Activated CD4-positive, alpha-beta T cell treated with anti-CD3 and anti-CD28 coated beads, Interleukin-2, amount 10 ng/mL, durations not matched to agents 24 days and 14 days (primary cell): ENCODE measurements around the gene PAQR3. TPM values are rescaled to one million over a fixed set of nuclear protein-coding genes. Genes with fewer than 3 reads are reported as not detected.

ENCODE experiments used
- DNase-seq: peaks from one replicate; pipeline ENCODE4 v3.0.0; 2022
- H3K27ac Mint-ChIP-seq: one replicate; pipeline ENCODE4 v1.8.0; 2022; ENCODE audit warnings: mild to moderate bottlenecking, mixed read lengths
- H3K27me3 Mint-ChIP-seq: one replicate; pipeline ENCODE4 v1.8.0; 2022; ENCODE audit warnings: mixed read lengths
- H3K36me3 Mint-ChIP-seq: one replicate; pipeline ENCODE4 v1.8.0; 2022; ENCODE audit warnings: low read depth, mild to moderate bottlenecking, mixed read lengths
- H3K4me1 Mint-ChIP-seq: one replicate; pipeline ENCODE4 v1.8.0; 2021; ENCODE audit warnings: mixed read lengths
- H3K4me3 Mint-ChIP-seq: one replicate; pipeline ENCODE4 v1.8.0; 2022; ENCODE audit warnings: mild to moderate bottlenecking, moderate library complexity, mixed read lengths
- H3K9me3 Mint-ChIP-seq: one replicate; pipeline ENCODE4 v1.8.0; 2021; ENCODE audit warnings: mixed read lengths
- intact Hi-C: fragments of 100-400 bp; cut with micrococcal nuclease; formaldehyde crosslinking; loops from one replicate; pipeline ENCODE4 v1.15.1; 2023
- total RNA-seq: library from RNA; stranded (reverse); gene quantifications from 2 replicates; pipeline ENCODE4 v1.2.3, GENCODE V29; 2022

Gene PAQR3, protein sequence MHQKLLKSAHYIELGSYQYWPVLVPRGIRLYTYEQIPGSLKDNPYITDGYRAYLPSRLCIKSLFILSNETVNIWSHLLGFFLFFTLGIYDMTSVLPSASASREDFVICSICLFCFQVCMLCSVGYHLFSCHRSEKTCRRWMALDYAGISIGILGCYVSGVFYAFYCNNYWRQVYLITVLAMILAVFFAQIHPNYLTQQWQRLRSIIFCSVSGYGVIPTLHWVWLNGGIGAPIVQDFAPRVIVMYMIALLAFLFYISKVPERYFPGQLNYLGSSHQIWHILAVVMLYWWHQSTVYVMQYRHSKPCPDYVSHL
- total RNA-seq: 14.1 and 14.9 TPM in 2 replicates

DNA sequence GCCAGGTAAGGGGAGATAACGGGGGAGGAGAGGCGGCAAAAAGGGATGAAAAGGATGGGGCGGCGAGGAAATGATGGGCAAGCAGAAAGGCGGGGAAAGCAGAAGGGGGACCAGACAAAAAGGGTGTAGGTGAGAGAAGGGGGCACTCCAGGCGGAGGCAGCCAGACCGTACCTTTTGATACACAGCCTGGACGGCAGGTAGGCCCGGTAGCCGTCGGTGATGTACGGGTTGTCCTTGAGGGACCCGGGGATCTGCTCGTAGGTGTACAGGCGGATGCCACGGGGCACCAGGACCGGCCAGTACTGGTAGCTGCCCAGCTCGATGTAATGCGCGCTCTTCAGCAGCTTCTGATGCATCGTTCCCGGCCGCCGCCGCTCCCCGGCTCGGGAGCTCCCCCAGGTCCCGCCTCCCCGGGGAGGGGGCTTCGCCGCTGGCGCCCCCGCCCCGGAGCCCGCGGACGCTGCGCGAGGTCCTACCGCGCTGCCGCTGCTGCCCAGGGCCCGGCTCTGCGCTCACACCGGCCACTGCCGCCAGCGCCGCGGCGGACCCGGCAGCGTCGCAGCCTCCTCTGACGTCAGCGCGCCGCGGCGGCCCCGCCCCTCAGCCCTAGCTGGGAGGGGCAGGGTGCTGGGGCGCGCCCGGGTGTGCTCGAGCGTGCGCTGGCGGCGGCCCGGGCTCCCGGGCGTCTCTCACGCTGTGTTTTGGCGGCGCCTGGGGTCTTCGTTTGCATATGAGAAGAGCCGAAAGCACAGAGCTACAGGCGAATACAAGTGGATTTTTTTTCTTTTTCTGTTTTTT lies at the start of gene PAQR3:
Gene PAQR3 (minus strand): TSS at position 571 of the 799 bp plus-strand sequence. CDS start 214 bp downstream, at position 357.
- Mint-ChIP-seq H3K27me3 (peaks cover 16% of the 10 kb centered on the region), H3K4me3 (peak within 1 kb of the TSS; percentile 94), H3K4me1 (peaks cover 37% of the 10 kb centered on the region), H3K36me3 (peaks cover 13% of the 10 kb centered on the region), H3K27ac (peak within 1 kb of the TSS; percentile 85), H3K9me3 (no peaks in the 10 kb centered on the region)
- DNase-seq: peak; percentile 96
- intact Hi-C loops: loop anchor here (2.0 to 5.0 kb wide), 7 partner anchors 16 to 1243 kb away; partner anchors contain the start of gene BMP2K

DNA sequence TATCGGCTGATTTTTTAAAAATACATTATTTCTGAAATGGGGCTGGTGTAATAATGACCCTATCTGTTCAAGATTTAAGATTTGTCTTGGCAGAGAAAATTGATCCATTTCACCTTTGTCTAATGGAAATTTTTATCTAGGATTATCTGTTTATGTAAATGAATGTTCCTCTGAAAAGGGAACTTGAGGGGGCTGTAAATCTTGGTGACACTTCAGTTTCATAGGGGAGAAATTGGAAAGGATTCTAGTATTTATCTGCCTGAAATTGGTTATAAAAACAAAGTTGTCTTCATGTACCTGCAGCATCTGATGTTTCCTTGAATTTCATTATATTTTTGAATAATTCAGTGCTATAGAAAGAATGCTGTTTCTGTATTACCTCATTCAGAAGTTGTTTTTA lies 48.4 kb upstream of the PAQR3 start:
- no peak overlapping the region for H3K27ac Mint-ChIP-seq
- intact Hi-C loops: no loop called here
- no peaks in the 10 kb centered on the region for H3K9me3 Mint-ChIP-seq
- H3K27me3 Mint-ChIP-seq: peaks cover 9% of the 10 kb centered on the region
- no peak overlapping the region for H3K4me3 Mint-ChIP-seq
- no peaks in the 10 kb centered on the region for H3K4me1 Mint-ChIP-seq
- DNase-seq: no peak
- H3K36me3 Mint-ChIP-seq: no peaks in the 10 kb centered on the region

DNA sequence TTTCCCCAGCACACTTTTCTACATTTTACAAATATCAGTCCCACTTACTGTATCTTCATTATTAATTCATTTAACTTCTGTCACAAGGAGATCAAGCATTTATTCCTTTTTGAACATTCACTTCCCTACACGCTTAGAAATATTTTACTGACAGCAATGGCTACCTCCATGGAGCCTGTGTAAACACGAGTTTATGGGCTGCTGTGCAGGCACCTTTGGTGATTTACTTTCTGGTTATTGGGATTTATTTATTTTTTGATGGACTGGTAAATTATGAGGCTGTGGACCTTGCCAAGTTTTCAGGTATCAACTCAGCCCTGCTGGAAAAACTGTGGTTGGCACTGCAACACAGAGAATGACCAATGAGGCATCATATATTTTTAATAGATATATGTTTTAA lies 45.4 kb upstream of the PAQR3 start:
- Mint-ChIP-seq H3K27me3 (peaks cover 10% of the 10 kb centered on the region), H3K4me1 (no peaks in the 10 kb centered on the region), H3K27ac (no peak overlapping the region), H3K9me3 (no peaks in the 10 kb centered on the region), H3K4me3 (no peak overlapping the region), H3K36me3 (no peaks in the 10 kb centered on the region)
- intact Hi-C loops: no loop called here
- DNase-seq: no peak

DNA sequence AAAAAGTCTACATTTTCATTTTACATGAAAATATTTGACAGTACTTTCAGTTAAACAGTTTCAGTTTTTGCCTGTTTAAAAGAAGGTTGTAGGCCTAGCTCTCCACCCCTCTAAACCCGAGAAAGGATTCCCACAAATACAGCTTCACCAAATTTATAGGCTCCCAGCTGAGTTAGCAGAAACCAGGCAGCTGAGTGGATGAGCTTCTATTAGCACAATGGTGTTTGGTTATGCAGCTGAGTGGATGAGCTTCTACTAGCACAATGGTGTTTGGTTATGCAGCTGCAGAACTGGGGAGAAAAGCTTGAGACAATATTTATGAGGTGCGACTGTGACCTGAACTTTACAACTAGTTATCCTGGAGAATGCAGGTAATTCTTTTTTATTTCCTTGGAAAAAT lies 36.6 kb upstream of the PAQR3 start:
- intact Hi-C loops: no loop called here

DNA sequence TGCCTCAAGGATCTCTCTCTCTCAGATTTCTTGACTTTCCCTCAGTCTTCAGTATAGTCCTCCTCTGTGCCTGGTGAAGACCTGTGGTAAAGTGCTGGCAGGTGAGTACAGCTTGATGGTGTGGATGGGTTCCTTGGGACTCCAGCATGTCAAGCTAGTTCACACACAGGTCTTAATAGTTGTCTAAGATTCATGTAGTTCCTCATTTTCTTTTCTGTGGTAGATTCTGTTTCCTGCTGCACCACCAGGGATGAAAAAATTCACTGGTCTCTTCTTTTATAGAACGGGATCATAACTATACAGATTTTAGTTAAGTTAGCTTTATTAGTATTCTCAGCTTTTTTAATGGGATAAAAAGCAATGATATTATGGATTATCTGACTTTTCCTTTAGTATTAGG lies 32.5 kb upstream of the PAQR3 start:
- H3K36me3 Mint-ChIP-seq: no peaks in the 10 kb centered on the region
- no peaks in the 10 kb centered on the region for H3K9me3 Mint-ChIP-seq
- no peak overlapping the region for H3K27ac Mint-ChIP-seq
- H3K4me1 Mint-ChIP-seq: no peaks in the 10 kb centered on the region
- H3K27me3 Mint-ChIP-seq: peaks cover 8% of the 10 kb centered on the region
- DNase-seq: no peak
- no peak overlapping the region for H3K4me3 Mint-ChIP-seq
- intact Hi-C loops: no loop called here

More for the DNA sequence above, 36.6 kb upstream of the PAQR3 start:
- no peak overlapping the region for H3K27ac Mint-ChIP-seq
- H3K9me3 Mint-ChIP-seq: peaks cover 5% of the 10 kb centered on the region
- no peaks in the 10 kb centered on the region for H3K36me3 Mint-ChIP-seq
- H3K27me3 Mint-ChIP-seq: peaks cover 12% of the 10 kb centered on the region
- H3K4me3 Mint-ChIP-seq: no peak overlapping the region
- no peaks in the 10 kb centered on the region for H3K4me1 Mint-ChIP-seq
- DNase-seq: no peak

DNA sequence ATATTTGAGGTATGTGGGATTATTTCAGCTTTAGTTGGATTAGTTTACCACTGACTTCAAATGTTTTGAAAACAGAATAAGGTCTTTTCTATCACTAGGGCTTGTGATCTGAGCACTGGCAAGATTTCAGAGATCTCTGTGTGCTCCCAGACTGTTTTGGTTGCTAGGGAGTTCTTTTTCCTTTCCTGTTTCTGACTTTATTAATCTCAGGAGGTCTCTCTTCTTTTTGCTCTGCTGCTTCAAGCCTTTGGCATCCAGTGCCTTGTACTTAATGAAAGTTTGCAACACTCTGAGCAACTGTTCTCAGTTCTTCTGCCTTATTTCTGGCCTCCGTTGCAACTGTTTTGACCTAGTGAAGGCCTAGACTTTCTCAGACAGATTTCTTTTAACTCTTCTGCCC lies 32.1 kb upstream of the PAQR3 start:
- Mint-ChIP-seq H3K27me3 (peaks cover 8% of the 10 kb centered on the region), H3K36me3 (no peaks in the 10 kb centered on the region), H3K9me3 (no peaks in the 10 kb centered on the region), H3K4me3 (no peak overlapping the region), H3K4me1 (no peaks in the 10 kb centered on the region), H3K27ac (no peak overlapping the region)
- intact Hi-C loops: no loop called here
- DNase-seq: no peak

DNA sequence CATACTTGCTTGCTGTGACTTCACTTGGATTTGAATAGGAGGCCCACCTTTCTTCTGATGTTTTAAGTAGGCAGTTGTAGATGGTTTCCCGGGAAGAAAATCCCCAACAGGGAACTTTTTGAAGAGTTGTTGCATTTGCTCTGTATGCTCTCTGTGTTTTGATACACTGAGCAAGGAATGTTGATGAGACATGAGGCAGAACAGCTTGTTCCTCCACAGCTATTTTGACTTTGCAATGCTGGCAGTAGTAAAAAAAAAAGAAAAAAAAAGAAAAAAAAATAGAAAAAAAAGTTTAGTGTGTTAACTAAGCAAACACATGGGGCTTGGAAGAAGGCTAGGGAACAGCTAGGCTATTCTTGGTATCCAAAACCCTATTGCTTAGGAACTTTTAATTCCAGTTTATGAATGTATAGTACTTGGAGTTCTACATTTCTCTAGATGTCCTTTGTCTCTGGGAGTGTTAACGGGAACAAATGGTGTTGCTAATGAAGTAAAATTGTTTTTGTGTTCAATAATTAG lies 23.4 kb upstream of the PAQR3 start:
- Mint-ChIP-seq H3K9me3 (no peaks in the 10 kb centered on the region), H3K27me3 (peaks cover 6% of the 10 kb centered on the region), H3K36me3 (no peaks in the 10 kb centered on the region), H3K4me3 (no peak overlapping the region), H3K4me1 (no peaks in the 10 kb centered on the region), H3K27ac (no peak overlapping the region)
- no peak for DNase-seq
- intact Hi-C loops: no loop called here

DNA sequence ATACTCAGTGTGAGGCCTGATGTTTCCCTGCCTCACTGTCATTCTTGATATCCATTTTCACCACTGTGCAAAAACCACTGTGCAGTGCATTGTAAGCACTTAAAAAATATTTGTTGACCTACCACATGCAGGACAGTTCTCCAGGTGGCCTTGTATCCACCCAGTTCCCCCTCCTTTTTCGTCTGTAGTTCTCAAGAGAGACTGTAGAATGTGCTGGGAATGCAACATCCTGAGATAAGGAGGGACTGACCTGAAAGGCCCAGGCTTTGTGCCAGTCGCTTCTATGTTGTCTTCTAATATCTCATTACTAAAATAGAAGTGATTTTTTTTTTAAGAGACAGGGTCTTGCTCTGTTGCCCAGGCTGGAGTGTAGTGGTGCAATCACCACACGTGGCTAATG lies 21.7 kb upstream of the PAQR3 start:
- peaks cover 9% of the 10 kb centered on the region for H3K27me3 Mint-ChIP-seq
- no peaks in the 10 kb centered on the region for H3K9me3 Mint-ChIP-seq
- no peak for DNase-seq
- no peaks in the 10 kb centered on the region for H3K4me1 Mint-ChIP-seq
- intact Hi-C loops: no loop called here
- no peak overlapping the region for H3K27ac Mint-ChIP-seq
- no peak overlapping the region for H3K4me3 Mint-ChIP-seq
- H3K36me3 Mint-ChIP-seq: no peaks in the 10 kb centered on the region

DNA sequence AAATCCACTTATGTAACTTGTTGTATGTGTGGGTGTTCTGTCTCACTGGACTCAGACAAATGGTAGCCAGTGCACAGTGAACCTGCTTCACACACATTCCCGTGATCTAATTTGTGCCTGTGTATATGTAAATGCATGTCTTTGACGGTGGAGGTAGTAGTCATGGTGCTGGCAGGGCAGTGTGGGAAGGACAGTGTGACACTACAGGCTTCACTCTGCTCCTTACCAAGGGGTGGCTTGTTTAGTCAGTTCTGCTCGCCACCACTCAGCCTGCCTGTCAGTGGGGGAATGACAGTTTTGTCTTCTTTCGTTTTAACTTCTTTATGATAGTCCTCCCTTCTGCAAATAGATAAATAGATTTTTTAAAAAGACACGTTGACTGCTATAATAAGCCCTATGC lies 17.7 kb upstream of the PAQR3 start:
- Mint-ChIP-seq H3K4me1 (no peaks in the 10 kb centered on the region), H3K4me3 (no peak overlapping the region), H3K27me3 (peaks cover 29% of the 10 kb centered on the region), H3K9me3 (no peaks in the 10 kb centered on the region), H3K27ac (no peak overlapping the region), H3K36me3 (no peaks in the 10 kb centered on the region)
- DNase-seq: no peak
- intact Hi-C loops: loop anchor here (10.0 kb wide), 2 partner anchors 618 to 958 kb away; no protein-coding TSS in a partner anchor

DNA sequence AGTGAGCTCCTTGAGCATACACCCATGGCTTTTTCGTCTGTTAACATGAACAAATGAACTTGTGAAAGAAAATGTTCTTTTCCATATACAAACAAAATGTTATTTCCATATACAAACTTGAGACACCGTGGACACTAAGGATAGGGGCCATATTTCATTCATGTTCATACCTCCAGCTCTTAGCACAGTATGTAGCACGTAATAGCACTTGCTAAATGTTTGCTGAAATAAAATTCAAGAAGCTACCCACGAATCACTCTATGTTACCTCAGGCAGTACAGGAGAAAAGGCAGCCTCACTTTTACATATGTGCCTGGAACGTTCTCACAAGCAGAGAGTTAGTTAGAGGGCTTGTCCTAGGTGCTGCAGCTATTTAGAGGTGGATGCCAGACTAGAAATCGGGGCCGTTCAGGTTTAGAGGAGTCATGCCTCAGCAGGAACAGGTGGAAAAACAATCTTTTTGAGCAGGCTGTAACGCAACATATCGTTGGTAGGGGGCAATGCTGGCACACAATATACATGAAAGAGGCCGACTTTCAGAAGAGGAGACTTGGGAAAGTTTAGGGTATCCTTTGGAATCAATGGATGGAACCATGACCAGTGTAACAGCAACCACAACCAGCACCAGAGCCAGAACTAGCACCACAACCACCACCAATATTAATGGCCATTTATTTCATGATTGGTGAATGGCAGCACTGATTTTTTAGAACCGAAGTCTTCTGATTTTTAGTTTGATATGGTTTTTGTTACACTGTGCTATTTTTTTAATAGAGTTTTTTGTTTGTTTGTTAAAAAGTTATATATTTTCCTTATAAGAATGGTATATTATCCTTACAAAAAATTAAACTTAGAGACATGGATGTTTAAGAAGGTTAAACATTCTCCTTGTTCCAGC lies 14.8 kb upstream of the PAQR3 start:
- H3K4me1 Mint-ChIP-seq: no peaks in the 10 kb centered on the region
- H3K4me3 Mint-ChIP-seq: no peak overlapping the region
- H3K27me3 Mint-ChIP-seq: peaks cover 39% of the 10 kb centered on the region
- H3K36me3 Mint-ChIP-seq: no peaks in the 10 kb centered on the region
- no peak overlapping the region for H3K27ac Mint-ChIP-seq
- no peaks in the 10 kb centered on the region for H3K9me3 Mint-ChIP-seq
- intact Hi-C loops: loop anchor here (10.0 kb wide), 2 partner anchors 621 to 961 kb away; no protein-coding TSS in a partner anchor
- DNase-seq: peak; percentile 61

DNA sequence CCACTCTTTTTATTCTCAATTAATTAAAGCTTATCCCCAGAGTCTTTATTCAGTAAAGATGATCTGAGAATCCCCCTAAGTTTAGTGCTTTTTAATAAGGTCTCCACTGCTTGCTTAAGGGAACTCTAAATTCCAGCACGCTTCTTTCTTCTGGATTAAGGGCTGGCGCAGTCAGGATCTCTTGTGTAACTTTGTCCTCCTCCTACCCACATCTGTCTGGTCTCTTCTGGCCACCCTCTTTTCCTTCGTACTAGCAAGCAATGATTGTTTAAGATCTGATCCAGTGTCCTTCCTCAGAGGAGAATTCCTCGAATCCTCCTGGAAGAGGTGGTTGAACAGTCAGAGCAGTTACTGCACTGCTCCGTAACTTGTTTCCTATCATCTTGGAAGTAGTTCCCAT lies 14.0 kb upstream of the PAQR3 start:
- intact Hi-C loops: loop anchor here (10.0 kb wide), 2 partner anchors 622 to 962 kb away; no protein-coding TSS in a partner anchor
- Mint-ChIP-seq H3K27me3 (peaks cover 39% of the 10 kb centered on the region), H3K4me1 (no peaks in the 10 kb centered on the region), H3K36me3 (no peaks in the 10 kb centered on the region), H3K9me3 (no peaks in the 10 kb centered on the region), H3K4me3 (no peak overlapping the region), H3K27ac (no peak overlapping the region)
- DNase-seq: no peak

DNA sequence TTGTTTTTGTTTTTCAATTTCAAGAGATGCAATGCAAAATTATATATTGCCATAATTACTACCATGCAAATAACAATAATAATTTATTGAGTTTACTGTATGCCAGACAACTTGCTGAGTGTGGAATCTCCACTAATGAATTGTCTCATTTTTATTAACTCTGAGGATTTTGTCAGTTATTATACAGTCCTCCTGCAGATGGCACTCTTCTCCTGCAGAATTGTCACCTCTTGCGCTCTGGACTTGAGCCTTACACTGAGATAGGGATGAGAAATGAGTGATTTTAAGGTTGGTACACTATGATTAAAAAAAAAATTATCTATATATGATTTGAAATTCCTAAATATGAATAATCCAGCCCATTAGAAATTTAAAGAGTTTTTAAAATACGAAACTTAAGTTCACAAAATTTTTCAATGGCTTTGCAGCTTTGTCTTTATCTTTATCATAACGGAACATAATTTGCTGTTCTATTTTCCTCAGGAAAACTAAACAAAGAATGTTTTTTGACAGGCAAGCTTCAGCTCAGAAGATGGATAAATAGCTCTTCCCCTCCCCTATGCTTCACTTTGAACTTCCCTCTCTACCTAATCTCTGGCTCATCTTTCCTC lies 12.7 kb upstream of the PAQR3 start:
- Mint-ChIP-seq H3K4me1 (no peaks in the 10 kb centered on the region), H3K36me3 (no peaks in the 10 kb centered on the region), H3K27ac (no peak overlapping the region), H3K4me3 (no peak overlapping the region), H3K9me3 (no peaks in the 10 kb centered on the region), H3K27me3 (peaks cover 48% of the 10 kb centered on the region)
- intact Hi-C loops: loop anchor here (1.0 to 10.0 kb wide), 3 partner anchors 623 to 1263 kb away; no protein-coding TSS in a partner anchor
- DNase-seq: peak; percentile 77

DNA sequence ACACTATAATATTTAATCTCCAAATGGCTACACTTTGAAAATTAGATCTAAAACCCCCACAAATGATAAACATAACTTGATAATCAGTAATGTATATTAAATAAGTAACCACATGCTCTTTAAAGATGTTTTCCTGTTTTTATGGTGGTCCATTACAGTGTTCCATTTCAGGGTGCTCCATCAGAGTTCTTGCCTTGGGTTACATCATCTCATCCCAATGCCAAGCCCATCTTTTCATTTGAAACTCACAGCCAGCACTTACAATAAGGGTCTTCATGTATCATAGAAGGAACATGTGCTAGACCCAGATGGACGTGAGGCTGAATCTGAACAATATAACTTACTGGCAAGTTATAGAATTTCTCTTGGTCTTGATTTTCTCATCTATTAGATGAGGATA lies 10.5 kb upstream of the PAQR3 start:
- no peaks in the 10 kb centered on the region for H3K4me1 Mint-ChIP-seq
- H3K4me3 Mint-ChIP-seq: no peak overlapping the region
- peaks cover 59% of the 10 kb centered on the region for H3K27me3 Mint-ChIP-seq
- no peaks in the 10 kb centered on the region for H3K36me3 Mint-ChIP-seq
- no peaks in the 10 kb centered on the region for H3K9me3 Mint-ChIP-seq
- intact Hi-C loops: loop anchor here (10.0 kb wide), 2 partner anchors 625 to 965 kb away; no protein-coding TSS in a partner anchor
- no peak for DNase-seq
- H3K27ac Mint-ChIP-seq: no peak overlapping the region
